Measurements from ENCODE around the gene FUNDC2.

Gene FUNDC2

GRCh38 chrX:155046129-155046810 lies 19.6 kb downstream of the FUNDC2 start:
- H3K27ac Mint-ChIP-seq: no peak overlapping the region

GRCh38 chrX:155046811-155047528 lies 20.3 kb downstream of the FUNDC2 start:
- Mint-ChIP-seq H3K9me3 (no peaks in the 10 kb centered on the region), H3K36me3 (ENCODE audit: low read depth) (peaks cover 40% of the 10 kb centered on the region), H3K4me1 (ENCODE audit: low read depth) (peaks cover 12% of the 10 kb centered on the region), H3K4me3 (no peak overlapping the region), H3K27ac (no peak overlapping the region), H3K27me3 (no peaks in the 10 kb centered on the region)
- intact Hi-C loops (cut with micrococcal nuclease): no loop called here

More at GRCh38 chrX:155046129-155046810, 19.6 kb downstream of the FUNDC2 start:
- Mint-ChIP-seq H3K4me3 (no peak overlapping the region), H3K4me1 (ENCODE audit: low read depth) (peaks cover 12% of the 10 kb centered on the region), H3K27me3 (no peaks in the 10 kb centered on the region), H3K36me3 (ENCODE audit: low read depth) (peaks cover 33% of the 10 kb centered on the region), H3K9me3 (no peaks in the 10 kb centered on the region)
- intact Hi-C loops (cut with micrococcal nuclease): no loop called here

- intact Hi-C loops (cut with micrococcal nuclease): no loop called here
- H3K27me3 Mint-ChIP-seq: no peaks in the 10 kb centered on the region
- peaks cover 12% of the 10 kb centered on the region for H3K4me1 Mint-ChIP-seq (ENCODE audit: low read depth)
- no peak overlapping the region for H3K27ac Mint-ChIP-seq
- H3K4me3 Mint-ChIP-seq: no peak overlapping the region
- H3K9me3 Mint-ChIP-seq: no peaks in the 10 kb centered on the region
- H3K36me3 Mint-ChIP-seq (ENCODE audit: low read depth): peaks cover 55% of the 10 kb centered on the region
Measured at GRCh38 chrX:155048977-155049619, 22.5 kb downstream of the FUNDC2 start.

- Mint-ChIP-seq H3K36me3 (ENCODE audit: low read depth) (peaks cover 39% of the 10 kb centered on the region), H3K27me3 (no peaks in the 10 kb centered on the region), H3K4me3 (no peak overlapping the region), H3K27ac (no peak overlapping the region), H3K9me3 (no peaks in the 10 kb centered on the region), H3K4me1 (ENCODE audit: low read depth) (peaks cover 12% of the 10 kb centered on the region)
- intact Hi-C loops (cut with micrococcal nuclease): no loop called here
Measured at GRCh38 chrX:155052738-155053498, 26.3 kb downstream of the FUNDC2 start.

GRCh38 chrX:155053656-155054055 lies 27.0 kb downstream of the FUNDC2 start:
- H3K9me3 Mint-ChIP-seq: no peaks in the 10 kb centered on the region
- H3K4me3 Mint-ChIP-seq: no peak overlapping the region
- intact Hi-C loops (cut with micrococcal nuclease): no loop called here
- no peak overlapping the region for H3K27ac Mint-ChIP-seq
- no peaks in the 10 kb centered on the region for H3K27me3 Mint-ChIP-seq
- peaks cover 11% of the 10 kb centered on the region for H3K4me1 Mint-ChIP-seq (ENCODE audit: low read depth)
- peaks cover 35% of the 10 kb centered on the region for H3K36me3 Mint-ChIP-seq (ENCODE audit: low read depth)

- H3K27ac Mint-ChIP-seq: no peak overlapping the region
- intact Hi-C loops (cut with micrococcal nuclease): no loop called here
- no peaks in the 10 kb centered on the region for H3K9me3 Mint-ChIP-seq
- H3K4me1 Mint-ChIP-seq (ENCODE audit: low read depth): peaks cover 6% of the 10 kb centered on the region
- H3K36me3 Mint-ChIP-seq (ENCODE audit: low read depth): peaks cover 35% of the 10 kb centered on the region
- no peak overlapping the region for H3K4me3 Mint-ChIP-seq
- no peaks in the 10 kb centered on the region for H3K27me3 Mint-ChIP-seq
Measured at GRCh38 chrX:155054255-155054654, 27.6 kb downstream of the FUNDC2 start.

GRCh38 chrX:155055494-155055893 lies 28.9 kb downstream of the FUNDC2 start:
- H3K36me3 Mint-ChIP-seq (ENCODE audit: low read depth): peaks cover 46% of the 10 kb centered on the region
- H3K27me3 Mint-ChIP-seq: no peaks in the 10 kb centered on the region
- no peaks in the 10 kb centered on the region for H3K4me1 Mint-ChIP-seq (ENCODE audit: low read depth)
- no peaks in the 10 kb centered on the region for H3K9me3 Mint-ChIP-seq
- intact Hi-C loops (cut with micrococcal nuclease): no loop called here
- H3K4me3 Mint-ChIP-seq: no peak overlapping the region
- H3K27ac Mint-ChIP-seq: no peak overlapping the region

- Mint-ChIP-seq H3K27me3 (no peaks in the 10 kb centered on the region), H3K27ac (no peak overlapping the region), H3K4me3 (no peak overlapping the region), H3K9me3 (no peaks in the 10 kb centered on the region), H3K4me1 (ENCODE audit: low read depth) (no peaks in the 10 kb centered on the region), H3K36me3 (ENCODE audit: low read depth) (peaks cover 43% of the 10 kb centered on the region)
- intact Hi-C loops (cut with micrococcal nuclease): no loop called here
Measured at GRCh38 chrX:155056471-155056870, 29.8 kb downstream of the FUNDC2 start.

- intact Hi-C loops (cut with micrococcal nuclease): loop anchor here (1.0 kb wide), 1 partner anchor 76 kb away; no protein-coding TSS in a partner anchor
- H3K4me3 Mint-ChIP-seq: no peak overlapping the region
- H3K36me3 Mint-ChIP-seq (ENCODE audit: low read depth): peaks cover 37% of the 10 kb centered on the region
- H3K27ac Mint-ChIP-seq: no peak overlapping the region
- no peaks in the 10 kb centered on the region for H3K9me3 Mint-ChIP-seq
- no peaks in the 10 kb centered on the region for H3K27me3 Mint-ChIP-seq
- H3K4me1 Mint-ChIP-seq (ENCODE audit: low read depth): no peaks in the 10 kb centered on the region
Measured at GRCh38 chrX:155056877-155057792, 30.5 kb downstream of the FUNDC2 start.

GRCh38 chrX:155061760-155062159 lies 35.1 kb downstream of the FUNDC2 start:
- no peaks in the 10 kb centered on the region for H3K27me3 Mint-ChIP-seq
- intact Hi-C loops (cut with micrococcal nuclease): no loop called here
- H3K4me3 Mint-ChIP-seq: no peak overlapping the region
- no peak overlapping the region for H3K27ac Mint-ChIP-seq
- peaks cover 7% of the 10 kb centered on the region for H3K4me1 Mint-ChIP-seq (ENCODE audit: low read depth)
- H3K36me3 Mint-ChIP-seq (ENCODE audit: low read depth): peaks cover 10% of the 10 kb centered on the region
- no peaks in the 10 kb centered on the region for H3K9me3 Mint-ChIP-seq

- H3K4me3 Mint-ChIP-seq: no peak overlapping the region
Measured at GRCh38 chrX:155065035-155065734, 38.5 kb downstream of the FUNDC2 start.

GRCh38 chrX:155068165-155068564 lies 41.5 kb downstream of the FUNDC2 start:
- Mint-ChIP-seq H3K4me3 (no peak overlapping the region), H3K27me3 (no peaks in the 10 kb centered on the region), H3K27ac (no peak overlapping the region), H3K4me1 (ENCODE audit: low read depth) (peaks cover 30% of the 10 kb centered on the region), H3K36me3 (ENCODE audit: low read depth) (peaks cover 15% of the 10 kb centered on the region), H3K9me3 (no peaks in the 10 kb centered on the region)
- intact Hi-C loops (cut with micrococcal nuclease): loop anchor here (5.0 kb wide), 1 partner anchor 46 kb away; the partner anchor contains the start of gene F8

More at GRCh38 chrX:155065035-155065734, 38.5 kb downstream of the FUNDC2 start:
- no peaks in the 10 kb centered on the region for H3K9me3 Mint-ChIP-seq
- peaks cover 3% of the 10 kb centered on the region for H3K36me3 Mint-ChIP-seq (ENCODE audit: low read depth)
- peaks cover 24% of the 10 kb centered on the region for H3K4me1 Mint-ChIP-seq (ENCODE audit: low read depth)
- H3K27ac Mint-ChIP-seq: peak overlapping the region; percentile 11
- no peaks in the 10 kb centered on the region for H3K27me3 Mint-ChIP-seq
- intact Hi-C loops (cut with micrococcal nuclease): loop anchor here (5.0 kb wide), 1 partner anchor 43 kb away; the partner anchor contains the start of gene F8
